HK-2 (cell line): ENCODE results near the gene FPGS.
"Not testable (repeated sequence)": the region's sequence is repeated elsewhere in the genome, so short reads cannot be mapped to it uniquely, and the experiment has no call there.

Experiments used
- DNase-seq: peaks from one replicate; pipeline ENCODE4 v3.0.0-alpha.2; 2018; ENCODE audit not compliant: unreplicated experiment

The FPGS gene

DNA sequence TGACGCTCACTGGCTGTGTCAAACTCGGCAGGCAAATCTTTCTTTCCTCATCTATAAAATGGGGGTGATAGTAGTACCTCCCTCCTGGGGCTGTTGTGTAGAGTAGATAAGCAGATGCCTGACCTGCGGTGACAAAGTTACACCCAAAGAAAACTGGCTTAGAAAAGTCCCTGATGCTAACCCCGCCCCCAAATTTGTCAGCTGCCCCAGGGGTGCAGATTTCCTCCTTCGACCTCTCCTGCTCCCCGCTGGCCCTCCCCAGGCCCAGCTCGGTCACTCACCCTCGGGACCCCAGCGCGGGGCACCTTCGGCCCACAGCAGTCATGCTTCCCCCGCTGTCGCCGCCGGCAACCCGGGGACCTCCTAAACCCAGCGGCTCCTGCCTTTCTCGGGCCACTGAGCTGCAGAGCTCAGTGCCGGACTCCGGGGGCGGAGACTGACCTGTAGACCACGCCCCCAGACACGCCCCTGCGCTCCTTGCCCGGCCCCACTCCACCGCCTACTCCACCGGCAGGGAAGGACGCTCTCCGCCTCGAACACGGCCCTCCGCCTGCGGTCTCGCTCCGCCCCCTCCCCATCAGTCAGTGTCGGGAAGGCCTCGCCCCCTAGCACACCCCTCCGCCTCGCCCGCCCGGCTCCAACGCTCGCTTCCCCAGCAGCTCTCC lies 31.6 kb upstream of the FPGS start:
- DNase-seq, result peak; percentile 99

DNA sequence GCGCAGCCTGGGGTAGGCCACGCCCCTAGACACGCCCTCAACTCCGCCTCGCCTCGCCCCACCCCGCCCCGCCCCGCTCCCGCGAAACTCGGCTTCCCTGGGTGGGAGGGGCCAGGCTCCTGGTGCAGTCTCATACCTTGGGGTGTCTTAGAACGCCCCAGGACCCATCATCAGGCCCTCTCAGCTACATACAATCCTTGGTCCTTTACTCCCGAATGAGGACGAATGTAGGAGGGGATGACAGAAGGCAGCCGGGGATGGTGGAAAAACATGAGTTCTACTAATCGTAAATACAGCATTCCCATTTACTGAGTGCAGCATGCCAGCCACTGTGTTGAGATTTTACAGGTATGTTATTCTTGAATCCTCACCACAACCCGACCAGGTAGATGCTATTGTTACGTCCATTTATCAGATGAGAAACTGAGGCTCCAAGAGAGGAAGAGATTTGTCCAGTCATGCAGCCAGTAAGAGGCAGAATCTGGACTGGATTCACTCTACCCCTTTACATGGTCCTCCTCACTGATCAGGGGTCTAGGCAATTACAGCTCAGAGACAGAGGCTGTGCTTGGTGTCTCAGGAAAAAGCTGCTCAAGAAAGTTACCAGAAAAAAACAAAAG lies 31.0 kb upstream of the FPGS start:
- no peak for DNase-seq

DNA sequence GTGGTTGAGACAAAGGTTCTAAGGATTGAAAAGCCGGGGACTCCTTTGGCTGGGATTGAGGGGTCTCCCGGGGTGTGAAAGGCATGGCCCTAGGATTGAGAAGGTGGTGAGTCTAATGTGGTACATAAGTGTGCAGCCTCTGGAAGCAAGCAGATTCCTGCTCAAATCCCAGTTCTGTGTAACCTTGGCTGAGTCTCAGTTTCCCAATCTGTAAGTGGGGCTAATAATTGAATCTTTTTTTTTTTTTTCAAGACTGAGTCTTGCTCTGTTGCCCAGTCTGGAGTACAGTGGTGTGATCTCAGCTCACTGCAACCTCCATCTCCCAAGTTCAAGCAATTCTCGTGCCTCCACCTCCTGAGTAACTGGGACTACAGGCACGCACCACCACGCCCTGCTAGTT lies 30.1 kb upstream of the FPGS start:
- no peak for DNase-seq

- DNase-seq, result no peak
Observed at GRCh38 chr9:127773272-127773671, 29.4 kb upstream of the FPGS start.

- DNase-seq, result no peak
Observed at GRCh38 chr9:127773981-127774380, 28.7 kb upstream of the FPGS start.

- DNase-seq, result no peak
Observed at GRCh38 chr9:127776195-127776923, 26.3 kb upstream of the FPGS start.

DNA sequence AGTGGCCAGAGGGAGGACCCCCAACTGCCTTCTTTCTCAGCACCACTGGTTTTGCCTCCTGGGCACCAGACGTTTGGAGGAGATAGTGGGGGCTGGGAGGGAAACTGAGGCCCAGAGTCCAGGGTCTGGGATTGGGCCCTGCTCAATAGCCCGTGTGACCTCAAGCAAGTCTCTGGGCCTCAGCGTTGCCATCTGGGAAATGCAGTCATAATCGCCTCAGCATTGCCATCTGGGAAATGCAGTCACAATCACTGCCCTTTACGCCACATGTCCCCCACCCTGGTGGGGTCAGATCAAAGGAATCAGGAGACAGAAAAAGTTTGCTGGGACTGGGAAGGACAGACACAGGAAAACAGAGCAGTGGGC lies 25.8 kb upstream of the FPGS start:
- DNase-seq, result no peak

DNA sequence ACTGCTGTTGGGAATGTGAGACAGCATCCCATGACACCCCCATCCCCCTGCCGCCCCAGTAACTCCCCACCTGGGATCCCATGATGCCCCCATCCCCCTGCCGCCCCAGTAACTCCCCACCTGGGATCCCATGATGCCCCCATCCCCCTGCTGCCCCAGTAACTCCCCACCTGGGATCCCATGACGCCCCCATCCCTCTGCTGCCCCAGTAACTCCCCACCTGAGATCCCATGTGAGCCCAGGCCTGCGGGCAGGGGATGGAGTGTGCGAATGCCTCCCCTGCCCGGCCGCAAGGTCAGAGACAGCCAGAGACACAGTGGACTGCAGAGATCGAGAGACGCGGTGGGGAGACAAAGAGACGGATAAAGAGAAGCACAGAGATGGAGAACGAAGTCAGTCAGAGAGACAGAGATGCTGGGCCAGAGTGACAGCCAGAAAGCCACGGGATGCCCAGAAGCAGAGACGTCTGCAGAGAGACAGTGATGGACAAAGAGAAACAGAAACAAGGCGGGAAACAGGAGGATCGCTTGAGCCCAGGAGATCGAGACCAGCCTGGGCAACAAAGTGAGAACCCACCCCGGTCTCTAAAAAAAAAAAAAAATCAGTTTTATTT lies 25.2 kb upstream of the FPGS start:
- no peak for DNase-seq

DNA sequence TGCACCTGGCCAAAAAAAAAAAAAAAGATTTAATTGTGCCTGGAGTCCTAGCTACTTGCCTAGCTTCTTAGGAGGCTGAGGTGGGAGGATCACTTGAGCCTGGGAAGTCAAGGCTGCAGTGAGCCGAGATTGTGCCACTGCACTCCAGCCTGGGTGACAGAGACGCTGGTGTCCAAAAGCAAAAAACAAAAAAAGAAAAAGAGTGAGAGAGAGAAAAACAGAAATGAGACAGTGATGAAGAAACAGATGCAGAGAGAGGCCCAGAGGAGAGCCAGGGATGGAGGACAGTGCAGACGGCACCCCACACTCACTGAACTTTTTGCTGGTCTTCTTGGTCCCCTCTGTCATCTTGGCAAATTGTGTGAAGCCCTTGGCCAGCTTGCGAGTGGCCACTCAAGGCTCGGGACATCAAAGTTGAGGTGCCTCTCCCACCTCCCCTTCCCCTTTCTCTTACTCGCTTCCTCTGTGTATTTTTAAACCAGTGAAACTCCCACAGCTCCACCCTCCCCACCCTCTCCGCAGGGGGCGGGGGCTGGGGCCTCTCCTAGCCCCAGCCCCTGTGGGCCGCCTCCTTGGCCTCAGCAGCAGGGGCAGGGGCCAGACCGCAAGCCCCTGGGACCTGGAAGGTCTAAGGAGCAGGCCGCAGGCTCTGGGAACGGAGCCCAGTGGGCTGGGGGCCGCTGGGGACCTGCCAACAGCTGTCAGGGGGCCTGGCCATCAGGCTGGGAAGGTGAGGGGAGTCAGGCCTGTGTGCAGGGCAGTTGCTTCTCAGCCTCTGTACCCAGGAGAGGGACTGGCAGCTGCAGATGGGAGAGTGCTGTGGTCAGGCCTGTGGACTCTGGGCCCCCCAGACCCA lies 24.2 kb upstream of the FPGS start, which contains the start of gene SH2D3C:
SH2D3C (minus strand) TSS at position 387 of the 856 bp plus-strand sequence; CDS start at position 348, 39 bp downstream.
- no peak for DNase-seq

- DNase-seq, result no peak
Observed at GRCh38 chr9:127779136-127779981, 23.3 kb upstream of the FPGS start.

DNA sequence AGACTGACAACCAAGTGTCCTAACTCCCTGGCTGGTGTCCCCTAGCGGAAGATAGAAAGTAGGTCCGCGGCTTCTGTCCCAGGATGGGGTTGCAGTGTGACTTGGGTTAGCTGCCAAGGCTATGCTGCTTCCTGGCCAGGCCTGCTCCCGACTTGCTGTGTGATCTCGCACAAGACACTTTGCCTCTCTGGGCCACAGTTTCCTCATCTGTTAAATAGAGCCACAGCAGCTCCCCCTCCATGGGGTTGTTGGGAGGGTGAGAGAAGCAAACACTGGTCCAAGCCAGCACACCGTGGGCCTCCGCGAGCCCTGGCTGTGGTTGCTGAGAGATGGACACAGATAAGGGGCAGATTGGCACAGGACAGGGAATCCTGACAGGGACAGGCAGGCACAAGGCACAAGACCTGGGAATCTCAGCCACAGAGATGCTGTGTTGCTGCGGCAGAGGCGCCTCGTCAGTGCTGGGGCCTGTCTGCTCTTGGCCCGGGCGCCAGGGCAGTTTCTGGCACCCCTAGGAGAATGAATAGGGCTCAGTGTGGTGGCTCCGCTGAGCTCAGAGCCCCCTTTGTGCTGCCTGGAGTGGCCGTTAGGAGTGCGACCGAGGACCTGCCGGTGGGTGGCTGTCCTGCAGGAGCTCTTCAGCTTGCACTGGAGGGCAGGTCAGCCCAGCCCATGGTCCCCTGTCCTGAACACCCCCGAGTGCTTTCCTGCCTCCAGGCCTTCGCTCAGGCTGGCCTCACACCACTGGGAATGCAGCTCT lies 22.4 kb upstream of the FPGS start:
- DNase-seq, result no peak

DNA sequence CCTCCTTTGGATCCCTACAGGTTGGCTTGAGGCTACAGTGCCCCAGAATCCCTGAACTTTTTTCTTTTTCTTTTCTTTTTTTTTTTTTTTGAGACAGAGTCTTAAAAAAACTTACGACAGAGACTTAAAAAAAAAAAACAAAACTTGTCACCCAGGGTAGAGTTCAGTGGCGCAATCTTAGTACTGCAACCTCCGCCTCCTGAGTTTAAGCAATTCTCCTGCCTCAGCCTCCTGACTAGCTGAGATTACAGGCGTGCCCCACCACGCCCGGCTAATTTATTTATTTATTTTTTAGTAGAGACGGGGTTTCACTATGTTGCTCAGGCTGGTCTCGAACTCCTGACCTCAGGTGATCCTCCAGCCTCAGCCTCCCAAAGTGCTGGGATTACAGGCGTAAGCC lies 21.8 kb upstream of the FPGS start:
- DNase-seq, result not testable (repeated sequence)

DNA sequence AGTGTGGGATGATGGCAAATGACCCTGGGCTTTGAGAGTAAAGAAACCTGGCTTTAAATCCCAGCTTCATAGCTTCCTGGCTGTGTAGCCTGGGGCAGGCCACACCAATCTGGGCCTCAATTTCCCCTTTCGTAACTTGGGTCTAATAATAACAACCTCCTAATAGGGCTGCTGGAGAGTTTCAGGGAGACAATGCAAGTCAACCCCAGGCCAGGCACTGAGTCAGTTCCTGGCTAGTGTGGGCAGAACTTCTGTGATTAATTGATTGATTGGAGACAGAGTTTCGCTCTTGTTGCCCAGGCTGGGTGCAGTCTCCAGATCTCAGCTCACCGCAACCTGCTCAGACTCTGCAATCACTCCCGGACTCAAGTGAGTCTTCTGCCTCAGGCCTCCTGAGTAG lies 20.9 kb upstream of the FPGS start:
- no peak for DNase-seq

DNA sequence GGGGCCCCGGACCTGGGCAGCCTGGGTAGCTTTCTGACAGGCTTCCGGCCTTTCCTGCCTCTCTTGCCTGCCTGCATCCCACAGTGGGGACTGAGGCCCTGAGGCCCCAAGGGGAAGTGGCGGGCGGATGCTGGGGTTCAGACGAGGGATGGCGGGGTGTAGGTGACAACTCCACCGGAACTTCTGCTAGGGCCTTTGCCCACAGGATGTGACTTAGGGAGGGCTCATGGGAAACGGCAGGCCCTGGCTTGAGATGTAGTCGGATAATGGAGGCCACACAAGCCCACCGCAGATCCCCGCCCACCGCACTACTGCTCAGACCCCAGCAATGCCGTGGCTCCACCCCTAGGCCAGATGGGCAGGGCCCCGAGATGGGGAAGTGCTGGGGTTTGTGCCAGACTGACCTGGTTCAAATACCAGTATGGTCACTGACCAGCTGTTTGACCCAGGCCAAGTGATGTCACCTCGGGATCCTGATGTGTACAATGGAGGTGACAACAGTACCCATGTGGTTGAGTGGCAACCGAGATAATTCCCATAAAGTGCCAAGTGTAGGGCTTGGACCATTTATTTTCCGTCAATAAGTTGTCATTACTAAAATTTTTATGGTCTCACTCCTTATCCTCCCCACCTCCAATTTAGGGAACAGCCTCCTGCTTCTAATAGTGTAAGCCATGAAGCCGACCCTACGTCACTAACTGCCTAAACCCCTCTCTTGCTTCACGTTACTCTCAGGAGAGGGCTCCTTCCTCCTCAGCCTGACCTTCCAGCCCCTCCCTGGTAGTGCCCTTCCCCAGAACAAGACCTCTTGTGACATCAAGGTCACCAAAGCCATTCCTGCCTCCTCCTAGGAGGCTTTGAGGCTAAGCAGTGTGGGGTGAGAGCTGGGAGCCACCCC lies 19.3 kb upstream of the FPGS start:
- DNase-seq, result no peak

DNA sequence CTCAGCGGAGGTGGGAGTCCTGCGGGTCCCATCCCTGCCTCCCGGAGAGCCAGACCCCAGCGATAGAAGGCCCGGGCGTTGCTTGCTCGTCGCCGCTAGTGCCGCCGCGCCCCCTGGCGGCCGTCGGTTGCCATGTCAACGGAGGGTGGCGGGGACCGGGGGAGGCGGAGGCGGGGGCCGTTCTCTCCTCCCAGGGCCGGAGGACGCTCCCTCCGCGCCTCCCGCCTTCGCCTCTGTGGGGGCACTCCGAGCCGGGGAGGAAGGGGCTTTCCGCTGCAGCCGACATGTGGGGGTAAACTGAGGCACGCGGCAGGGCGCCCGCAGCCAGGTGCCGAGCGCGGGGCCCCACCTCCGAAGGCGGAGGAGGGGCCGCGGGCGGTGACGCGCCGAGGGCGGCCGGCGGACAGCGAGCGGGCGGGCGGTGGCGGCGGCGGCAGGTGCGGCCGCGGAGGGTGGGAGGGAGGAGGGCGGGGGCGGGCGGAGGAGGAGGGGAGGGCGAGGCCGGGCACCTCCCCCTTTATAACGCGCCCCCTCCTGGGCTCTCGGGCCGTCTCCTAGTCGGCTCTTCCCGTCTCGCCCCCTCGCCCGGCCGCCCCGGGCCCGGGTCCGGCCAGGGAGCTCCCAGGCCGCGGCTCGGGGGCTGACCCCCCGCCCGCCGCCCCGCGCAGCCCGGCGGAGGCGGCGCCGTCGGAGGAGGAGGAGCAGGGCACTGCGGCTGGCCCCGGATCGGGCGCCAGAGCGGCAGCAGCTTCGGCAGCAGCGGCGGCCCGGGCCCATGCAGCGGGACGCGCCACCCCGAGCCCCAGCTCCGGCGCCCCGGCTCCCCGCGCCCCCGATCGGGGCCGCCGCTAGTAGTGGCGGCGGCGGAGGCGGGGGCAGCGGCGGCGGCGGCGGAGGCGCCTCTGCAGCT lies 17.4 kb upstream of the FPGS start:
- peak; percentile 82 for DNase-seq

DNA sequence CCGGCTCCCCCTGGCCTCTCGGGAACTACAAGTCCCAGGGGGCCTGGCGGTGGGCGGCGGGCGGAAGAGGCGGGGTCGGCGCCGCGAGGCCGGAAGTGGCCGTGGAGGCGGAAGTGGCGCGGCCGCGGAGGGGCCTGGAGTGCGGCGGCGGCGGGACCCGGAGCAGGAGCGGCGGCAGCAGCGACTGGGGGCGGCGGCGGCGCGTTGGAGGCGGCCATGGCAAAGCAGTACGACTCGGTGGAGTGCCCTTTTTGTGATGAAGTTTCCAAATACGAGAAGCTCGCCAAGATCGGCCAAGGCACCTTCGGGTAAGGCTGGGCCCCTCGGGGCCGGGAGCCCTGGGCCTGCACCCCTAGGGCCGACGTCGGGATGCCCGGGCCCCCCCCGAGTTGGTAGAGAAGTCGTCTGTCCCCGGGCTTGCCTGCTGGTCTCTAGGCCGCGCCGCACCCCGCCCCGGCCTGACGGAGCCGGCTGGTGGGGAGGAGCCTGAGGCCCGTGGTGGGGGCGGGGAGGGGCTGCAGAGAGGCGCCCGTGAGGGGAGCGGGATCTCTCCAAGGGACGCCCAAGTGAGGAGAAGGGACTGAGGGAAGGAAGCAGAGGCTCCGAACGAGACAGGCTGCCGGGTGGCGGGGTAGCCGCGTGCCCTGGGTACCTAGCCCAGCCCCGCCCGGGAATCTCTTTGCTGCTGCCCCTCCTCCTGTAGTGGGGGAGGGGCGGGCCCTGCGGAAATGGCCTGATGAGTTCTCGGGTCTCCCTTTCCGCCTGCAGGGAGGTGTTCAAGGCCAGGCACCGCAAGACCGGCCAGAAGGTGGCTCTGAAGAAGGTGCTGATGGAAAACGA lies 16.5 kb upstream of the FPGS start, which contains the start of gene CDK9:
CDK9 (plus strand) TSS at position 102 of the 840 bp plus-strand sequence; CDS start at position 217, 115 bp downstream.
- DNase-seq, result peak; percentile 91

DNA sequence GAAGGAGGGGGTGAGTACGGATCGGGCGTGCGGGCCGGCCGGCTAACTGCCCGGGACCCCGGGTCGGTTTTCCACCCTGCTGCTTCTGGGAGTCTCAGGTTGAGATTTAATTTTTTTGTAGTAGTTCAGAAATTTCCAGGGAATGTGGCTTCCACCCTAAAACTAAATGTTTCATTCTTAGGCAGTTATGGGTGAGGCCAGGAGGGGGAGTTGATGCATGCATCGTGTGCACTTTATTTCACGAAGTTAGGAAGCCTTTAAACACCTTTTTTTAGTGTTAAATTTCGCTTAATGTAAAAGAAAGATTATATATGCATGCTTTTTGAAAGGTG lies 15.9 kb upstream of the FPGS start:
- DNase-seq, result no peak
